AG10803 (cell line): ENCODE measurements around the gene CDHR2.

ENCODE experiments used
- DNase-seq: peaks from one replicate; pipeline ENCODE4 v3.0.0; 2010; ENCODE audit warnings: low read depth
- H3K4me3 ChIP-seq: 2 replicates; pipeline ENCODE4 v1.5.1; 2011; ENCODE audit warnings: mild to moderate bottlenecking, low read length, control low read depth
- CTCF ChIP-seq: conservative IDR thresholded peaks from 2 replicates; pipeline ENCODE4 v1.5.1; 2011; ENCODE audit warnings: mild to moderate bottlenecking, low read length, control low read depth, inconsistent platforms

The CDHR2 gene

GRCh38 chr5:176528761-176529115, 20.4 kb upstream of the CDHR2 start:
- no peak overlapping the region for H3K4me3 ChIP-seq
- no peak for TF ChIP-seq CTCF
- DNase-seq = no peak

GRCh38 chr5:176529116-176529740, 19.9 kb upstream of the CDHR2 start:
- H3K4me3 ChIP-seq = no peak overlapping the region
- no peak for DNase-seq
- no peak for TF ChIP-seq CTCF

- no peak for DNase-seq
- H3K4me3 ChIP-seq = no peak overlapping the region
- no peak for TF ChIP-seq CTCF
These were observed 19.4 kb upstream of the CDHR2 start for GRCh38 chr5:176529741-176530141.

GRCh38 chr5:176530393-176530982, 18.7 kb upstream of the CDHR2 start:
- no peak for DNase-seq
- TF ChIP-seq CTCF = no peak
- no peak overlapping the region for H3K4me3 ChIP-seq

- no peak overlapping the region for H3K4me3 ChIP-seq
- no peak for DNase-seq
- no peak for TF ChIP-seq CTCF
These were observed 17.9 kb upstream of the CDHR2 start for GRCh38 chr5:176530983-176531901.

- DNase-seq = no peak
- H3K4me3 ChIP-seq = no peak overlapping the region
- TF ChIP-seq CTCF = no peak
These were observed 17.1 kb upstream of the CDHR2 start for GRCh38 chr5:176531902-176532493.
